Large intestine (tissue), 3 donors: Measurements from ENCODE around the gene CNOT4. TPM values are rescaled to one million over a fixed set of nuclear protein-coding genes. Genes with fewer than 3 reads are reported as not detected.
"Not testable (repeated sequence)": the region's sequence is repeated elsewhere in the genome, so short reads cannot be mapped to it uniquely, and the experiment has no call there.

Experiments
- DNase-seq, 2 donors: peaks; one replicate each; pipeline versions ENCODE4 v3.0.0 to v3.0.0-alpha.2; 2013
- H3K27ac ChIP-seq: one replicate; pipeline ENCODE4 v1.5.1; 2013; ENCODE audit warnings: low read length
- H3K27me3 ChIP-seq: 2 replicates; pipeline ENCODE4 v1.6.1; 2013; ENCODE audit warnings: low read length; ENCODE audit not compliant: control insufficient read depth, insufficient read depth
- H3K36me3 ChIP-seq: 2 replicates; pipeline ENCODE4 v1.6.1; 2013; ENCODE audit warnings: low read length; ENCODE audit not compliant: control insufficient read depth, insufficient read depth
- H3K4me1 ChIP-seq: one replicate; pipeline ENCODE4 v1.6.1; 2013; ENCODE audit warnings: low read length; ENCODE audit not compliant: control insufficient read depth, insufficient read depth
- H3K4me3 ChIP-seq: one replicate; pipeline ENCODE4 v1.5.1; 2013; ENCODE audit warnings: low read length
- H3K9me3 ChIP-seq: one replicate; pipeline ENCODE4 v1.6.1; 2013; ENCODE audit warnings: mild to moderate bottlenecking, low read depth, low read length, moderate library complexity; ENCODE audit not compliant: control insufficient read depth
- WGBS: methylation state at CpG from one replicate; pipeline ENCODE4 v1.1.5; 2013; ENCODE audit warnings: low lambda C conversion rate; ENCODE audit not compliant: insufficient coverage; 5-methylcytosine and 5-hydroxymethylcytosine counted together
- polyA plus RNA-seq: library from polyadenylated mRNA; unstranded; fragments of 120-200 nt; gene quantifications from one replicate; pipeline ENCODE4 v1.2.1, GENCODE V29; 2013

The CNOT4 gene
- polyA plus RNA-seq, 1 donor, result 18.8 TPM

DNA sequence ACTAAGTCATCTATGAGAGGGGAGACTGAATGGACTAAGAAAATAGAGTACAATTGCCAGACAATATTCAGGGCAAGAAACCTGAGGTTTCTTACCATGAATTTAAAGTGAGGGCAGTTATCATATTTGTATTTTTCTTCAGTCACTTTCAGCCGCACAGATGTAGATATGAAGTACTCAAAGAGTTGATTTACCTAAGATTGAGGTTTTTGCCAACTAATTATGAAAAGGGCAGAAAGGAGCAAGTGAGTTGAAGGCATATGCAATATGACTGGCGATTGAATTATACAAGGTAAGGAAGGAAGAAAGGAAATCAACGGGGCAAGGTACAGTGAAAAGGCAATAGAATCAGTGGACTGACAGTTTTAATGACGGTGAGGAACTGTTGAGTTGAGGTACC lies 17.8 kb downstream of the CNOT4 start:
- H3K36me3 ChIP-seq, result no peaks in the 10 kb centered on the region
- H3K27me3 ChIP-seq, result no peaks in the 10 kb centered on the region
- WGBS, result 89% methylated on average over 3 of the region's 4 CpGs
- no peak overlapping the region for H3K4me3 ChIP-seq
- H3K4me1 ChIP-seq, result no peaks in the 10 kb centered on the region
- no peaks in the 10 kb centered on the region for H3K9me3 ChIP-seq
- DNase-seq, result no peak
- H3K27ac ChIP-seq, result no peak overlapping the region

DNA sequence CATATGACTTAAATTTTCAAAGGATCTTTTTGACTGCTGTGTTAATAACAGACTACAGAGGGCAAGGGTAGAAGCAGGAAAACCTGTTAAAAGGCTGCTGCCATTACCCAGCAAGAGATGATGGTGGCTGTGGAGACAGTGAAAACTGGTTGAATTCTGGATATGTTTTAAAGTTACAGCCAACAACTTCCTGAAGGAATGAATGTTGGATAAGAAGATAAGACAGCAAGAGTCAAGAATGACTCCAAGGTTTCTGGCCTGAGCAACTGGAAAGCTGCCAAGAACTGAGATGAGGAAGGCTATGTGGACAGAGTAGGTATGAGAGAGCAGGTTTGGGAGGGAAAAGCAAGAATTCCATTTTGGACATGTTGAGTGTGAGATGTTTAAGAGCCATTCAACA lies 19.1 kb downstream of the CNOT4 start:
- Histone ChIP-seq H3K4me3 (no peak overlapping the region), H3K27me3 (no peaks in the 10 kb centered on the region), H3K4me1 (no peaks in the 10 kb centered on the region), H3K27ac (no peak overlapping the region), H3K36me3 (no peaks in the 10 kb centered on the region), H3K9me3 (no peaks in the 10 kb centered on the region)
- DNase-seq, result peak in 1 of 2 donors; percentile 32

DNA sequence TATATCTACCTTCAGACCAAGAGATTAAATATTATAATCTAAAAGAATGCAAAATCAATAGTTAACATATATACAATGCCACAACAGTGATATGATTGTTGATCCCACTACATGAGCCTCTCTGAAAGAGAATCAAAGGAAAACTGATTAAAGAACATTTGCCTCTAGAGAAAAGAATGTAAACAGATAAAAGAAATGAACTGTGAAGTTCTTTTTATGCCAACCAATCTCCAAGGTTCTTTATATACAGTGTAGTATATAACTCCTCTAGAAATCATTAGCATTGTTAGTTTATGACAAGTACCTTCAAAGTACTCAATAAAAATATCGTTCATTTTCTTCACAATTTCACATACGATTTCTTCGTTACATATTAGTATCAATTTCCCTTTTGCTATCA lies 20.1 kb downstream of the CNOT4 start:
- H3K27me3 ChIP-seq, result no peaks in the 10 kb centered on the region
- WGBS, result 100% methylated on average over 3 of the region's 3 CpGs
- H3K4me1 ChIP-seq, result no peaks in the 10 kb centered on the region
- H3K9me3 ChIP-seq, result no peaks in the 10 kb centered on the region
- H3K36me3 ChIP-seq, result no peaks in the 10 kb centered on the region
- no peak overlapping the region for H3K27ac ChIP-seq
- DNase-seq, result no peak
- H3K4me3 ChIP-seq, result no peak overlapping the region

DNA sequence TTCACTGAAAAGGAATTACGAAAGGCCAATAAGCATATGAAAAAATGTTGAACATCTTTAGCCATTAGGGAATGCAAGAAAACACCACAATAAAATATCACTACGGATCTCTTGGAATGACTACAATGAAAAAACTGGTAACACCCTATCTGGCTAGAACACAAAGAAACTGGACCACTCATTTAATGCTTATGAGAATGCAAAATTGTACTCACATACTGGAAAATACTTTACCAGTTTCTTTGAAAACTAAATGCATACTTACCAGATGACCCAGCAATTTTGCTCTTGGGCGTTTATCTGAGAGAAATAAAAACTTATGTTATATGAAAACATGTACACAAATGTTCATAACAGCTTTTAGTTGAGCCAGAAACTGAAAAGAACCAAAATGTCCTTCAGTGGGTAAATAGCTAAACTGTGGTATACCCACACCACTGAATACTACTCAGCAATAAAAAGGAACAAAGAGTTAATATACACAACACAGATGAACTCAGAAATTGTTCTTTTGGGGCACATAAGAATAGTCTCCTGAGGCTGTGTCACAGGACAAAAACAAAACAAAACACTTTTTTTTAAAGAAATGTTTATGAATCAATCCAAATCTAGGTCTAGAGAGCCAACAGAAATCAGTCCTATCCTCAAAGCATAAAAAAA lies 23.5 kb downstream of the CNOT4 start:
- Histone ChIP-seq H3K36me3 (peaks cover 7% of the 10 kb centered on the region), H3K9me3 (no peaks in the 10 kb centered on the region), H3K27ac (no peak overlapping the region), H3K27me3 (no peaks in the 10 kb centered on the region), H3K4me1 (no peaks in the 10 kb centered on the region), H3K4me3 (no peak overlapping the region)
- 93% methylated on average over 3 of the region's 3 CpGs for WGBS
- DNase-seq, result no peak

DNA sequence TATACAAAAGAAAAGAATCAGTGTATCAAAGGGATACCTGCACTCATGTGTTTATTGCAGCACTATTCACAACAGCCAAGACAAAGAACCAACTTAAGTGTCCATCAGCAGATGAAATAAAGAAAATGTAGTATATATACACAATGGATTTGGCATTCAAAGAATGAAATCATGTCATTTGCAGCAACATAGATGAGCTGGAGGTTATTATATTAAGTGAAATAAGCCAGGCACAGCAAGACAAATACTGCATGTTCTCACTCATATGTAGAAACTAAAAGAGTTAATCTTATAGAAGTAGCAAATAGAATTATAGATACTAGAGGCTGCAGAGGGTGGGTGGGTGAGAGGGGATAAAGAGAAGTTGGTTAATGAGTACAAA lies 28.3 kb downstream of the CNOT4 start:
- Histone ChIP-seq H3K27me3 (no peaks in the 10 kb centered on the region), H3K9me3 (no peaks in the 10 kb centered on the region), H3K27ac (no peak overlapping the region), H3K4me1 (no peaks in the 10 kb centered on the region), H3K4me3 (no peak overlapping the region), H3K36me3 (peaks cover 7% of the 10 kb centered on the region)
- no peak for DNase-seq

DNA sequence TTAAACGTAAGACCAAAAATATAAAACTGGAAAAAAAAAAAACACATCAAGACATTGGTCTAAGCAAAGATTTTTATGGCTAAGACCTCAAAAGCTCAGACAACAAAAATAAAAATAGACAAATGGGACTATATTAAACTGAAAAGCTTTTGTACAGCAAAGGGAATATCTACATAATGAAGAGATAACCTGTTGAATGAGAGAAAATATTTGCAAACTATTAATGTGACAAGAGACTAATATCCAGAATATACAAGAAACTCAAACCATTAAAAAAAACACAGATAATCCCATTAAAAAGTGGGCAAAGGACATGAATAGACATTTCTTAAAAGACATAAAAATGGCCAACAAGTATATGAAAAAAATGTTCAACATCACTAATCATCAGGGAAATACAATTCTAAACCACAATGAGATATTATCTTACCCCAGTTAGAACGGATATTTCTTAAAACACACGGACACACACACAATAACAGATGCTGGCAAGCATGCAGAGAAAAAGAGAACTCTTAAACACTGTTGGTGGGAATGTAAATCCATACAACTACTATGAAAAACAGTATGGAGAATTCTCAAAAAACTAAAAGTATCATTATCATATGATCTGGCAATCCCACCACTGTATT lies 28.8 kb downstream of the CNOT4 start:
- DNase-seq, result no peak
- no CpG with 5 or more reads among the region's 3 CpGs for WGBS
- peaks cover 7% of the 10 kb centered on the region for H3K36me3 ChIP-seq
- H3K4me3 ChIP-seq, result no peak overlapping the region
- no peaks in the 10 kb centered on the region for H3K9me3 ChIP-seq
- no peaks in the 10 kb centered on the region for H3K27me3 ChIP-seq
- H3K4me1 ChIP-seq, result no peaks in the 10 kb centered on the region
- H3K27ac ChIP-seq, result no peak overlapping the region

DNA sequence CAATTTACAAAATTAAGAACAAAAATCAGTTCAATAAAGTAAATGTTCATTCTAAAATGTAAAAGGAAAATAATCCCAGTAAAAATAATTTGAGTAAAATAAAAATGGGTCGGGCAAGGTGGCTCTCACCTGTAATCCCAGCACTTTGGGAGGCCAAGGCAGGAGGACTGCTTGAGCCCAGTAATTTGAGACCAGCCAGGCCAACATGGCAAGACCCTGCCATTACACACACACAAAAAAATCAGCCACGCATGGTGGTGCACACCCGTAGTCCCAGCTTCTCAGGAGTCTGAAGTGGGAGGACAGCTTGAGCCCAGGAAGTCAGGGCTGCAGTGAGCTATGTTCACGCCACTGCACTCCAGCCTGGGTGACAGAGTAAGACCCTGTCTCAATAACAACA lies 34.4 kb downstream of the CNOT4 start:
- no peaks in the 10 kb centered on the region for H3K36me3 ChIP-seq
- no peaks in the 10 kb centered on the region for H3K27me3 ChIP-seq
- H3K9me3 ChIP-seq, result no peaks in the 10 kb centered on the region
- DNase-seq, result no peak
- H3K4me1 ChIP-seq, result no peaks in the 10 kb centered on the region
- 100% methylated on average over 1 of the region's 4 CpGs for WGBS
- H3K4me3 ChIP-seq, result no peak overlapping the region
- H3K27ac ChIP-seq, result no peak overlapping the region

DNA sequence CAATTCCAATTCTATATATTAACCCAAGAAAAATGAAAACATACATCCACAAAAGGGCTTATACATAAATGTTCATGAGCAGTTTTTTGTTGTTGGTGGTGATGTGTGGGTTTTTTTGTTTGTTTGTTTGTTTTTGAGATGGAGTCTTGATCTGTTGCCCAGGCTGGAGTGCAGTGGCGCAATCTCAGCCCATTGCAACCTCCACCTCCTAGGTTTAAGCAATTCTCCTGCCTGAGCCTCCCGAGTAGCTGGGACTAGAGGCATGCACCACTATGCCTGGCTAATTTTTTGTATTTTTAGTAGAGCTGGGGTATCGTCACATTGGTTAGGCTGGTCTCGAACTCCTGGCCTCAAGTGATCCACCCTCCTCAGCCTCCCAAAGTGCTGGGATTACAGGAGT lies 40.2 kb downstream of the CNOT4 start:
- H3K4me3 ChIP-seq, H3K36me3 ChIP-seq, H3K27ac ChIP-seq, H3K4me1 ChIP-seq, H3K9me3 ChIP-seq, H3K27me3 ChIP-seq, DNase-seq: not testable (repeated sequence)
- no CpG with 5 or more reads among the region's 4 CpGs for WGBS

DNA sequence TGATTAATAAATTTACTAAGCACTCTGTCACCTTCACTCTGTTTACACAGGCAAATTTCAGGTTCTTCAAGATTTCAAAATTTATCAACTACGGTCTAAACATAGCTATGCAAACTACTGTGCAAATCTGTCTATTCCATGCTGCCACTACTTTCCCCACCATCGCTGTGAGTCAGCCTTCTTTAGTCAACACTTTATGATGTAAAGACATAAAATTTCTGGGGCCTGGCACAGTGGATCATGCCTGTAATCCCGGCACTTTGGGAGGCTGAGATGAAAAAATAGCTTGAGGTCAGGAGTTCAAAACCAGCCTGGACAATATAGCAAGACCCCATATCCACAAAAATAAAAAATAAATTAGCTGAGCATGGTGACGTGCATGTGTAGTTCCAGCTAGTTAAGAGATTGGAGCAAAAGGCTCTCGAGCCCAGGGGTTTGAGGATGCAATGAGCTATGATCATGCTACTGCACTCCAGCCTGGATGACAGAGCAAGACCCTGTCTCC lies 42.6 kb downstream of the CNOT4 start:
- DNase-seq, result no peak
- Histone ChIP-seq H3K4me1 (no peaks in the 10 kb centered on the region), H3K4me3 (no peak overlapping the region), H3K9me3 (no peaks in the 10 kb centered on the region), H3K36me3 (no peaks in the 10 kb centered on the region), H3K27me3 (no peaks in the 10 kb centered on the region), H3K27ac (no peak overlapping the region)
- 100% methylated on average over 1 of the region's 5 CpGs for WGBS

DNA sequence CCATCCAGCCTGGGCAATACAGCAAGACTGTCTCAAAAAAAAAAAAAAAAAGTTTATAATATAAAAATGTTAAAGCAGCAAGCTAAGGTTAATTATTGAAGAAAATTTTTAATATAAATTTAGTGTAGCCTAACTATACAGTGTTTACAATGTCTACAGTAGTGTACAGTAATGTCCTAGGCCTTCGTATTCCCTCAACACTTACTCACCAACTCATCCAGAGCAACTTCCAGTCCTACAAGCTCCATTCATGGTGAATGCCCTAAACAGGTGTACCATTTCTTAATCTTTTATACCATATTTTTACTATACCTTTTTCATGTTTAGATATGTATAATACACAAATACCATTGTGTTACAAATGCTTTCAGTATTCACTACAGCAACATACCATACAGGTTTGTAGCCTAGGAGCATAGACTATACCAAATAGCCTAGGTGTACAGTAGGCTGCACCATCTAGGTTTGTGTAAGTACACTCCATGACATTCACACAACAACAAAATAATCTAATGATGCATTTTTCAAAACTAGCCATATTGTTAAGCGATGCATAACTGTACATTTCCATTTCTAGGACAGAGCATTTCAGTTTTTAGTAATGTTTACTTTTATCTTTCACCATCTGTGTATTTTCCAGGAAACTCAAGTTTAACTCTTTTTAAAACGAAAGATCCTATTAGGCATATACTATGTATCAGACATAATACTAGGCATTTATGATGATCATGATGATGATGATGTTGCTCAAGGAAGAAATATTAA lies 43.3 kb downstream of the CNOT4 start:
- 83% methylated on average over 2 of the region's 3 CpGs for whole genome bisulfite sequencing
- H3K27ac ChIP-seq, result no peak overlapping the region
- no peak for DNase-seq
- H3K27me3 ChIP-seq, result no peaks in the 10 kb centered on the region
- H3K36me3 ChIP-seq, result no peaks in the 10 kb centered on the region
- H3K9me3 ChIP-seq, result no peaks in the 10 kb centered on the region
- no peaks in the 10 kb centered on the region for H3K4me1 ChIP-seq
- H3K4me3 ChIP-seq, result no peak overlapping the region
